GM19452 (cell line): Measurements from ENCODE around the gene TMEM191B.
A peak's percentile ranks its signal among the peaks of the same experiment; 100 is the strongest.
"Not testable (repeated sequence)": the region's sequence is repeated elsewhere in the genome, so short reads cannot be mapped to it uniquely, and the experiment has no call there.

Experiments used
- ATAC-seq: cut with Tn5 transposase; IDR thresholded peaks from one replicate; pipeline ENCODE4 v1.9.1; 2021; ENCODE audit not compliant: unreplicated experiment

Gene TMEM191B

GRCh38 chr22:18527752-18528596 lies at the start of gene TMEM191B:
Gene TMEM191B, plus strand, starts transcription at chr22:18527802. Its CDS starts 179 bp downstream, at chr22:18527981.
- peak; percentile 32 for ATAC-seq

- ATAC-seq, result not testable (repeated sequence)
Measured at GRCh38 chr22:18496227-18496626, 31.4 kb upstream of the TMEM191B start.

GRCh38 chr22:18511327-18511726 lies 16.3 kb upstream of the TMEM191B start:
- ATAC-seq, result not testable (repeated sequence)

- not testable (repeated sequence) for ATAC-seq
Measured at GRCh38 chr22:18512378-18512777, 15.2 kb upstream of the TMEM191B start.

- ATAC-seq, result not testable (repeated sequence)
Measured at GRCh38 chr22:18513454-18513853, 14.1 kb upstream of the TMEM191B start.

- not testable (repeated sequence) for ATAC-seq
Measured at GRCh38 chr22:18518061-18518460, 9.5 kb upstream of the TMEM191B start, which contains the start of gene GGTLC3. Gene GGTLC3, minus strand, starts transcription at chr22:18518161. Its CDS starts 264 bp downstream, at chr22:18517897.

GRCh38 chr22:18522762-18523161 lies 4.8 kb upstream of the TMEM191B start:
- ATAC-seq, result not testable (repeated sequence)

- ATAC-seq, result not testable (repeated sequence)
Measured at GRCh38 chr22:18523328-18523727, 4.3 kb upstream of the TMEM191B start.

- peak; percentile 66 for ATAC-seq
Measured at GRCh38 chr22:18528597-18529415, 1.2 kb downstream of the TMEM191B start.

GRCh38 chr22:18529416-18530145 lies 2.0 kb downstream of the TMEM191B start:
- ATAC-seq, result peak; percentile 21

- ATAC-seq, result not testable (repeated sequence)
Measured at GRCh38 chr22:18533633-18534032, 6.0 kb downstream of the TMEM191B start.

- ATAC-seq, result not testable (repeated sequence)
Measured at GRCh38 chr22:18534315-18534714, 6.7 kb downstream of the TMEM191B start.

- not testable (repeated sequence) for ATAC-seq
Measured at GRCh38 chr22:18539994-18540393, 12.4 kb downstream of the TMEM191B start.

GRCh38 chr22:18543400-18543799 lies 15.8 kb downstream of the TMEM191B start:
- not testable (repeated sequence) for ATAC-seq

GRCh38 chr22:18544615-18545014 lies 17.0 kb downstream of the TMEM191B start:
- not testable (repeated sequence) for ATAC-seq

GRCh38 chr22:18549458-18550179 lies 22.0 kb downstream of the TMEM191B start:
- not testable (repeated sequence) for ATAC-seq

- not testable (repeated sequence) for ATAC-seq
Measured at GRCh38 chr22:18551046-18551445, 23.4 kb downstream of the TMEM191B start.

GRCh38 chr22:18552839-18553597 lies 25.4 kb downstream of the TMEM191B start:
- not testable (repeated sequence) for ATAC-seq
